Renal cortical epithelial cell (primary cell): Measurements from ENCODE around the gene CCDC183. TPM values are rescaled to one million over a fixed set of nuclear protein-coding genes. Genes with fewer than 3 reads are reported as not detected.
A peak's percentile ranks its signal among the peaks of the same experiment; 100 is the strongest.
"Not testable (repeated sequence)": the region's sequence is repeated elsewhere in the genome, so short reads cannot be mapped to it uniquely, and the experiment has no call there.

Experiments used
- DNase-seq: peaks from one replicate; pipeline ENCODE4 v3.0.0-alpha.2; 2011; ENCODE audit warnings: low read depth
- total RNA-seq: library from RNA; depleted of rRNA; stranded (reverse); fragments of >200 nt; gene quantifications from 2 replicates; pipeline ENCODE4 v1.2.3, GENCODE V29; 2014

Gene CCDC183
- total RNA-seq, 1 donor from 2014 or later, result 0.94 TPM

GRCh38 chr9:136760834-136761544 is 35.1 kb upstream of the CCDC183 start:
- DNase-seq, result peak; percentile 45

- DNase-seq, result no peak
Measured at GRCh38 chr9:136761545-136761981, 34.6 kb upstream of the CCDC183 start.

- DNase-seq, result no peak
Measured at GRCh38 chr9:136762221-136762691, 33.9 kb upstream of the CCDC183 start.

- no peak for DNase-seq
Measured at GRCh38 chr9:136762915-136763648, 33.1 kb upstream of the CCDC183 start.

- no peak for DNase-seq
Measured at GRCh38 chr9:136763649-136764035, 32.5 kb upstream of the CCDC183 start.

- no peak for DNase-seq
Measured at GRCh38 chr9:136764301-136764891, 31.7 kb upstream of the CCDC183 start, which contains the start of gene LCN15. TSS of gene LCN15 (minus strand) at chr9:136764518. CDS start at chr9:136764488, 30 bp downstream.

GRCh38 chr9:136765041-136765440 is 31.1 kb upstream of the CCDC183 start:
- no peak for DNase-seq

- DNase-seq, result not testable (repeated sequence)
Measured at GRCh38 chr9:136765745-136766409, 30.3 kb upstream of the CCDC183 start.

- peak; percentile 60 for DNase-seq
Measured at GRCh38 chr9:136766410-136767120, 29.6 kb upstream of the CCDC183 start.

- DNase-seq, result no peak
Measured at GRCh38 chr9:136769710-136770191, 26.4 kb upstream of the CCDC183 start.

- DNase-seq, result no peak
Measured at GRCh38 chr9:136771907-136772415, 24.2 kb upstream of the CCDC183 start.

GRCh38 chr9:136773386-136774044 is 22.6 kb upstream of the CCDC183 start:
- DNase-seq, result no peak

- no peak for DNase-seq
Measured at GRCh38 chr9:136774416-136775045, 21.6 kb upstream of the CCDC183 start.

GRCh38 chr9:136775191-136775590 is 20.9 kb upstream of the CCDC183 start:
- no peak for DNase-seq

GRCh38 chr9:136776947-136777346 is 19.2 kb upstream of the CCDC183 start:
- no peak for DNase-seq

- no peak for DNase-seq
Measured at GRCh38 chr9:136777359-136777758, 18.8 kb upstream of the CCDC183 start.

GRCh38 chr9:136779808-136780207 is 16.3 kb upstream of the CCDC183 start:
- no peak for DNase-seq

GRCh38 chr9:136782452-136782851 is 13.7 kb upstream of the CCDC183 start:
- no peak for DNase-seq

- no peak for DNase-seq
Measured at GRCh38 chr9:136784249-136784996, 11.7 kb upstream of the CCDC183 start.
